Gastrocnemius medialis (tissue), 4 donors: Measurements from ENCODE around the gene CAMSAP2. TPM values are rescaled to one million over a fixed set of nuclear protein-coding genes. Genes with fewer than 3 reads are reported as not detected.

Experiments used
- ATAC-seq, 2 donors: fragments of 150-250 bp; one replicate each; pipeline ENCODE4 v1.9.1; 2016
- DNase-seq, 2 donors: peaks; one replicate each; pipeline ENCODE4 v3.0.0-alpha.2; 2019
- H3K27ac ChIP-seq, 4 donors: fragments of 200-600 bp; sonication (generic); 1 replicate in 1 of 4; 2 replicates in 3 of 4; pipeline ENCODE4 v1.5.1; 2016 to 2018; ENCODE audit warnings: mild to moderate bottlenecking in 2 of 4, moderate library complexity in 1 of 4
- H3K27me3 ChIP-seq, 3 donors: fragments of 200-600 bp; sonication (generic) in 2 of 3; 1 replicate in 1 of 3; 2 replicates in 2 of 3; pipeline versions ENCODE4 v1.5.1 to v1.6.0; 2016 to 2019; ENCODE audit warnings: mild to moderate bottlenecking in 1 of 3, moderate library complexity in 1 of 3
- H3K36me3 ChIP-seq, 2 donors: fragments of 200-600 bp; sonication (generic) in 1 of 2; one replicate each; pipeline ENCODE4 v1.5.1; 2017 to 2018
- H3K4me1 ChIP-seq, 2 donors: fragments of 200-600 bp; sonication (generic) in 1 of 2; one replicate each; pipeline ENCODE4 v1.5.1; 2016 to 2017; ENCODE audit warnings: mild to moderate bottlenecking in 2 of 2
- H3K4me3 ChIP-seq, 4 donors: fragments of 200-600 bp; sonication (generic) in 3 of 4; 1 replicate in 1 of 4; 2 replicates in 3 of 4; pipeline ENCODE4 v1.5.1; 2016 to 2019; ENCODE audit warnings: mild to moderate bottlenecking in 2 of 4
- H3K9me3 ChIP-seq, 3 donors: fragments of 200-600 bp; sonication (generic) in 2 of 3; 1 replicate in 1 of 3; 2 replicates in 2 of 3; pipeline ENCODE4 v1.5.1; 2016 to 2019
- POLR2A ChIP-seq, 2 donors: fragments of 450-650 bp; IDR thresholded peaks; one replicate each; pipeline ENCODE4 v1.6.1; 2017; ENCODE audit warnings: antibody characterized with exemption in 2 of 2, mild to moderate bottlenecking in 2 of 2, moderate library complexity in 2 of 2
- in situ Hi-C, 4 donors: fragments of 200-750 bp; cut with MboI; loops; one replicate each; pipeline versions ENCODE4 v1.15.0 to v1.8.0; 2017; ENCODE audit warnings: low sequenced_read_pairs in 4 of 4
- intact Hi-C: fragments of 100-400 bp; cut with DNase I; formaldehyde crosslinking; loops from one replicate; pipeline ENCODE4 v1.15.1; 2023; ENCODE audit warnings: low total_unique reads
- total RNA-seq, 4 donors: library from RNA; depleted of rRNA; stranded (reverse); fragments of >200 nt; gene quantifications; one replicate each; pipeline versions ENCODE4 v1.1.0 to v1.2.3, GENCODE V29; 2016
- TF ChIP-seq, protein P1 (sequence below), 5 experiments: fragments of 450-650 bp in 3 of 5; fragments of 200-600 bp in 2 of 5; sonication (generic) in 2 of 5; IDR thresholded peaks in 4 of 5; conservative IDR thresholded peaks in 1 of 5; 1 replicate in 4 of 5; 2 replicates in 1 of 5; pipeline ENCODE4 v1.5.1; 2016 to 2019; ENCODE audit warnings: antibody characterized with exemption in 5 of 5, mild to moderate bottlenecking in 3 of 5, moderate library complexity in 3 of 5

CAMSAP2 gene
- total RNA-seq, 4 donors from 2014 or later: 39.3 to 63.9 (median 54.2) TPM

DNA sequence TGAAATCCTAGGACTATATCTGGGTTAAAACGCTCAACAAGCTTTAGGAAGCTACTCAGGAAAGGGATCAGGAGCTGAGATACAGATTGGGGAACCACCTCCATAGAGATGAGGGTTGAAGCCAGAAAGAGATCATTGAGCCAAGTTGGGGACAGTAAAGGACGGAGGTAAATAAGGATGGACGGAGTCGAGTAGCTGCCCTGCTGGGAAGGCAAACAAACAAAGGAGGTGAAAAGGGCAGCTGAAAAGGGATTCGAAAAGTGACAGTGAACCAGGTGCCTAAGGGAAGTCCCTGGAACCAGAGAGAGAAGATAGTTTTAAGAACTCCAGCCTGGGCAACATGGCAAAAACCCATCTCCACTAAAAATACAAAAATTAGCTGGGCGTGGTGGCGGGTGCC lies 6.3 kb upstream of the CAMSAP2 start:
- in situ Hi-C loops: loop anchor here in 1 of 4 donors (10.0 kb wide), 1 partner anchor 58 kb away; no protein-coding TSS in a partner anchor
- intact Hi-C loops: no loop called here
- Histone ChIP-seq H3K9me3 (no peaks in the 10 kb centered on the region), H3K36me3 (no peaks in the 10 kb centered on the region), H3K4me1 (no peaks in the 10 kb centered on the region), H3K27me3 (no peaks in the 10 kb centered on the region), H3K4me3 (no peak overlapping the region), H3K27ac (no peak overlapping the region)
- TF ChIP-seq, protein P1, sequence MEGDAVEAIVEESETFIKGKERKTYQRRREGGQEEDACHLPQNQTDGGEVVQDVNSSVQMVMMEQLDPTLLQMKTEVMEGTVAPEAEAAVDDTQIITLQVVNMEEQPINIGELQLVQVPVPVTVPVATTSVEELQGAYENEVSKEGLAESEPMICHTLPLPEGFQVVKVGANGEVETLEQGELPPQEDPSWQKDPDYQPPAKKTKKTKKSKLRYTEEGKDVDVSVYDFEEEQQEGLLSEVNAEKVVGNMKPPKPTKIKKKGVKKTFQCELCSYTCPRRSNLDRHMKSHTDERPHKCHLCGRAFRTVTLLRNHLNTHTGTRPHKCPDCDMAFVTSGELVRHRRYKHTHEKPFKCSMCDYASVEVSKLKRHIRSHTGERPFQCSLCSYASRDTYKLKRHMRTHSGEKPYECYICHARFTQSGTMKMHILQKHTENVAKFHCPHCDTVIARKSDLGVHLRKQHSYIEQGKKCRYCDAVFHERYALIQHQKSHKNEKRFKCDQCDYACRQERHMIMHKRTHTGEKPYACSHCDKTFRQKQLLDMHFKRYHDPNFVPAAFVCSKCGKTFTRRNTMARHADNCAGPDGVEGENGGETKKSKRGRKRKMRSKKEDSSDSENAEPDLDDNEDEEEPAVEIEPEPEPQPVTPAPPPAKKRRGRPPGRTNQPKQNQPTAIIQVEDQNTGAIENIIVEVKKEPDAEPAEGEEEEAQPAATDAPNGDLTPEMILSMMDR (IDR thresholded peaks at IDR 0.05 in 4 of 5, conservative IDR thresholded peaks at IDR 0.05 in 1 of 5): no peak
- TF ChIP-seq POLR2A (IDR thresholded peaks at IDR 0.05): no peak
- DNase-seq: no peak
- no peak for ATAC-seq

DNA sequence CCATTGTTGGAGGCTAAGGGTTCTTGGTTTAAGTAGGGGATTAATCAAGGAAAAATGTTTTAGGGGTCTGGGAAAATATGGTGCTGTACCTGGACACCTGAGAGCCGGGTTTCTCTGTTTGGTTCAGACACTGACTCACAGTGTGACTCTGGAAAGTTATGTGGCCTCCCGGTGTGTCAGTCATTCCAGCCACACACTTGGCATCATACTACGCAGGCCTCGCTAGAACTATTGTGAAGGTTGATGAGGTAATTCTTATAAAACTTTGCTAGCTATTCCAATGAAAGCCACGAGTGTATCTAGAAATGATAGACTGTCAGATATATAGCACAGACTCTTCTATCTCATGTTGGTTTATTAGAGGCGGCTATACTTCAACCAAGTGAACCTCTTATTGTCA lies 4.8 kb upstream of the CAMSAP2 start:
- ATAC-seq (no peak), DNase-seq (no peak)
- intact Hi-C loops (no loop called here), in situ Hi-C loops (loop anchor here in 1 of 4 donors (10.0 kb wide), 1 partner anchor 59 kb away; no protein-coding TSS in a partner anchor)
- no peaks in the 10 kb centered on the region for H3K4me1 ChIP-seq
- no peak overlapping the region for H3K27ac ChIP-seq
- no peak for TF ChIP-seq POLR2A (IDR thresholded peaks at IDR 0.05)
- TF ChIP-seq, protein P1 (IDR thresholded peaks at IDR 0.05 in 4 of 5, conservative IDR thresholded peaks at IDR 0.05 in 1 of 5): no peak
- no peak overlapping the region for H3K4me3 ChIP-seq
- H3K9me3 ChIP-seq: no peaks in the 10 kb centered on the region
- H3K36me3 ChIP-seq: no peaks in the 10 kb centered on the region
- H3K27me3 ChIP-seq: no peaks in the 10 kb centered on the region

DNA sequence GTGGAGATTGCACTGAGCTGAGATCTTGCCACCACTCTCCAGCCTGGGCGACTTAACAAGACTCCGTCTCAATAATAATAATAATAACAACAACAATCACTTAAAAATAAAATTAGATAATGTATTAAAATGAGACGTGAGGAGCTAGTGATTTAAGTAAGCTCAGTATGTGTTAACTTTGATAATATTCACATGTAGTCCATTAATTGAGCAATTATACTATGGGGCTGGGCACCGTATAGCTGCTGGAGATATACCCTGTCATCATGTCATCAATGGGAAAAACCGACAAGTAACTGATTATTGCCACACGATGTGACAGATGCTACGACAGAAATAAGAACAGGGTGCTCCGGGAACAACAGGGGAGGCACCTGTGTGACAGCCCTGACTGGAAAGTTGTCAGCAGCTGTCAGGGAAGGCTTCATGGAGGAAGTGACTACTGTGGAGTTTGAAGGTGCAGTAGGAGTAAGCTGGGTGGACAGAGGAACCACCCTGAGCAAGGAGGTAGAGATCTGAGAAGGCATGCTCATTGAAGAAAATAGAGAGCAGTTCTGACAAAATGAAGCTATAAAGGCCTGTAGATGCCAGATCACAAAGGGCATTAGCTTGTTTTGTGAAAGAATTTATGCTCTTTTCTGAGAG lies 924 bp upstream of the CAMSAP2 start:
- Histone ChIP-seq H3K27ac (peak overlapping the region; percentile 93 to 100 (median 98)), H3K27me3 (no peaks in the 10 kb centered on the region), H3K36me3 (no peaks in the 10 kb centered on the region), H3K4me3 (peak overlapping the region in 3 of 4 donors; percentile 91 to 98 (median 97)), H3K4me1 (peaks cover 22 to 29% of the 10 kb centered on the region in 2 donors), H3K9me3 (no peaks in the 10 kb centered on the region)
- in situ Hi-C loops (loop anchor here in 1 of 4 donors (10.0 kb wide), 1 partner anchor 63 kb away; no protein-coding TSS in a partner anchor), intact Hi-C loops (loop anchor here (2.0 to 5.0 kb wide), 3 partner anchors 45 to 115 kb away; partner anchors contain the start of gene KIF14)
- DNase-seq: no peak
- ATAC-seq: no peak
- TF ChIP-seq, protein P1 (IDR thresholded peaks at IDR 0.05 in 4 of 5, conservative IDR thresholded peaks at IDR 0.05 in 1 of 5): no peak
- TF ChIP-seq POLR2A (IDR thresholded peaks at IDR 0.05): no peak

DNA sequence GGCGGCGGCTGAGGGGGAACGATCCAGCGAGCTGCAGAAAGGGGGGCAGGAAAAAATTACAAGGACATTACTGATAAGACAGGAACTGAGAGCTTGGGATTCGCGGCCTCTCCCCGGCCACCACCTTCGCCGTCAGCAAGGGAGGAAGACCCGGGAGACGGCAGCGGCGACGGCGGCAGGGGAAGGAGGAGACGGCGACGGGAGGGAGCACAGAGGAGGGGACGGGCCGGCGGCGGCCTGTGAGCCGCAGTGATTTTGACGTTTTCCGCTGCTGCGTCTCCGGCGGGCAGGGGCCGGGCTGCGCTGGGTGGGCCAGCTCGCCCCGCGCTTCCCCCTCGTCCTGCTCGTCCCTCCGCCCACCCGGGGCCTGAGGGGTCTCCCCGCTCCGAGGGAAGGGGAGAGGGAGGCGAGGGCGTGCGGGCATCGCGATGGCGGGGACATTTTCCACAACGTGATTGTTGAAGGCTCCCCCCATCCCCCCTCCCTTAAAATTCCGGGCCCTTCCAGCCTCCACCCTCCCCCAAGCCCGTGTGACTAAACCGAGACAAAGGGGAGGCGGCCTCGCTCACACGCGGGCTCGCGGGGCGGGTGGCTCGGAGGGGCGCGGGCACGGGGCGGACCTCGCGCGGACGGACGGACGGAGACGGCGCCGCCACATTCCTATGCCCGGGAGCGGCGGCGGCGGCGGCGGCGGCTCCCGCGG lies 407 bp downstream of the CAMSAP2 start:
- TF ChIP-seq, protein P1 (IDR thresholded peaks at IDR 0.05 in 4 of 5, conservative IDR thresholded peaks at IDR 0.05 in 1 of 5): no peak
- peak; percentile 89 to 90 for TF ChIP-seq POLR2A (IDR thresholded peaks at IDR 0.05)
- in situ Hi-C loops: loop anchor here in 1 of 4 donors (10.0 kb wide), 1 partner anchor 64 kb away; no protein-coding TSS in a partner anchor
- intact Hi-C loops: loop anchor here (1.0 to 5.0 kb wide), 4 partner anchors 43 to 117 kb away; partner anchors contain the start of gene KIF14

More for the DNA sequence above, 407 bp downstream of the CAMSAP2 start:
- Histone ChIP-seq H3K4me1 (peaks cover 30 to 36% of the 10 kb centered on the region in 2 donors), H3K9me3 (no peaks in the 10 kb centered on the region), H3K4me3 (peak overlapping the region; percentile 71 to 98 (median 94)), H3K27me3 (no peaks in the 10 kb centered on the region), H3K27ac (peak overlapping the region; percentile 93 to 100 (median 98)), H3K36me3 (no peaks in the 10 kb centered on the region)
- peak; percentile 63 to 76 for DNase-seq
- peak; percentile 85 to 90 for ATAC-seq
